ENCODE data around the gene RHEB. TPM values are rescaled to one million over a fixed set of nuclear protein-coding genes. Genes with fewer than 3 reads are reported as not detected.

Gene RHEB
- polyA plus RNA-seq, 1 of the 3 experiments (the other 2 are of a cell fraction) = 87.3 TPM

DNA sequence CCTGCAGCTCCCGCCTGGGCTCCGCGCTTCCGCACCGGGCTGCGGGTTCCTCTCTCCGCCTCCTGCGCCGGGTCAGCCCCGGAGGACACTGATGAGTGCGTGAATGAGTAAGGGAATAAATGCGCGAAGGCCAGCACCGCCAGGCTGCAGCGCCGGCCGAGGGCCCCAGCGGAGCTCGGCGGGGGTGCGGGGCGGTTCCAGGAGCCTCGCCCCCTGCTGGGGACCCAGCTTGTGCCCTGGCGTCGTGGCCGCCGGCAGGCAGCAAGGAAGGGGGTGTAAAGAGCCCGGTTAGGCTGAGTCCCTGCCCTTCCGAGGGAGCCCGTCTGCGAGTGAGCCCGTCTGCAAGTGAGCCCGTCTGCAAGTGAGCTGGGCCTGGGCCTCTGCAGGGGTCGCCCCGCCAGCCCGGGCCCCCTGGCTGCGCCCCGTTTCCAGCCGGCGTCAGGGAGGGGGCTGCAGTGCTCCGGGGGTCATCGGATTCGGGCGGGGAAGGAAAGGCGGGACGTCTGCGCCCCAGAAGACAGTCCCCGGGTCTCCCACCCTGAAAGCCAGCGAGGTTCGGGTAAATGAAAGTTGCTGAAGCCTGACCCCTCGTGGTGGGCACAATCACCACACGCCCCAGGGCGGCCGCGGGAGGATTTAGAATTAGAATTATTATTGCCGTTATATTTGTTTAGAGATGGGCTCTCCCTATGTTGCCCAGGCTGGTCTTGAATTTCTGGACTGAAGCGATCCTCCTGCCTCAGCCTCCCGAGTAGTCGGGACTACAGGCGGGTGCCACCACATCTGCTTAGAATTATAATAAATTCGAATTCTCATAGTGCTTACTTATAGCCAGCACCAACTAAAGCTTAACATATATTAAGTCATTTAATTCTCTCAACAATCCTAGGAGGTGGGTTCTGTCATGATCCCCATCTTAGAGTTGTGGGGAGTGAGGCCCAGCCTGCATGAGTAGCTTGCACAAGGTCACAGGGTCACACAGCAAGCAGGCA, 71.1 kb downstream of the RHEB start:
- Histone ChIP-seq H2AFZ (ENCODE audit: low read depth) (no peak overlapping the region), H3K9ac (no peak overlapping the region), H3K27me3 (ENCODE audit: insufficient read depth) (no peaks in the 10 kb centered on the region), H3K79me2 (ENCODE audit: insufficient read depth) (no peaks in the 10 kb centered on the region), H3K9me3 (no peaks in the 10 kb centered on the region), H3K9me2 (no peaks in the 10 kb centered on the region), H3F3A (replicated peaks; ENCODE audit: insufficient read depth) (no peaks in the 10 kb centered on the region), H4K20me1 (ENCODE audit: insufficient read depth) (no peaks in the 10 kb centered on the region), H3K4me3 (ENCODE audit: low read depth in 2 of 2, low read length in 1 of 2) (peak overlapping the region in 1 of 2 experiments; percentile 45; a peak in 1 of 4 replicates), H3K36me3 (replicated peaks in 1 of 2; ENCODE audit: control insufficient read depth in 1 of 2, insufficient read depth in 2 of 2, low read length in 1 of 2) (no peaks in the 10 kb centered on the region), H3K4me2 (no peak overlapping the region), H3K4me1 (ENCODE audit: control insufficient read depth in 1 of 2, insufficient read depth in 2 of 2, low read depth in 1 of 2, low read length in 1 of 2) (no peaks in the 10 kb centered on the region; a peak in 1 of 4 replicates), H3K27ac (ENCODE audit: low read depth in 2 of 2, low read length in 1 of 2) (no peak overlapping the region)
- ChIA-PET POLR2A (interaction anchor here (0.6 kb wide), 1 partner anchor 57 kb away, joined by 3 read pairs; no protein-coding TSS in a partner anchor), CTCF (interaction anchor here (0.6 to 7.5 kb wide), 42 partner anchors 9 to 311 kb away, joined by 3 to 126 read pairs (median 4); partner anchors contain the start of genes CRYGN and WDR86)
- peak; percentile 91 for DNase-seq
- 69% methylated on average over 44 of the region's 61 CpGs for WGBS (ENCODE audit: low lambda C conversion rate)
- TF ChIP-seq RAD21 (IDR thresholded peaks at IDR 0.05; ENCODE audit: low read length) = peak; percentile 78
- no peak for TF ChIP-seq ELF1 (IDR thresholded peaks at IDR 0.05)
- TF ChIP-seq SMC3 (IDR thresholded peaks at IDR 0.05; ENCODE audit: low read depth, low read length) = peak; percentile 63
- TF ChIP-seq, protein P1, sequence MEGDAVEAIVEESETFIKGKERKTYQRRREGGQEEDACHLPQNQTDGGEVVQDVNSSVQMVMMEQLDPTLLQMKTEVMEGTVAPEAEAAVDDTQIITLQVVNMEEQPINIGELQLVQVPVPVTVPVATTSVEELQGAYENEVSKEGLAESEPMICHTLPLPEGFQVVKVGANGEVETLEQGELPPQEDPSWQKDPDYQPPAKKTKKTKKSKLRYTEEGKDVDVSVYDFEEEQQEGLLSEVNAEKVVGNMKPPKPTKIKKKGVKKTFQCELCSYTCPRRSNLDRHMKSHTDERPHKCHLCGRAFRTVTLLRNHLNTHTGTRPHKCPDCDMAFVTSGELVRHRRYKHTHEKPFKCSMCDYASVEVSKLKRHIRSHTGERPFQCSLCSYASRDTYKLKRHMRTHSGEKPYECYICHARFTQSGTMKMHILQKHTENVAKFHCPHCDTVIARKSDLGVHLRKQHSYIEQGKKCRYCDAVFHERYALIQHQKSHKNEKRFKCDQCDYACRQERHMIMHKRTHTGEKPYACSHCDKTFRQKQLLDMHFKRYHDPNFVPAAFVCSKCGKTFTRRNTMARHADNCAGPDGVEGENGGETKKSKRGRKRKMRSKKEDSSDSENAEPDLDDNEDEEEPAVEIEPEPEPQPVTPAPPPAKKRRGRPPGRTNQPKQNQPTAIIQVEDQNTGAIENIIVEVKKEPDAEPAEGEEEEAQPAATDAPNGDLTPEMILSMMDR (IDR thresholded peaks at IDR 0.05) = peak; percentile 74

DNA sequence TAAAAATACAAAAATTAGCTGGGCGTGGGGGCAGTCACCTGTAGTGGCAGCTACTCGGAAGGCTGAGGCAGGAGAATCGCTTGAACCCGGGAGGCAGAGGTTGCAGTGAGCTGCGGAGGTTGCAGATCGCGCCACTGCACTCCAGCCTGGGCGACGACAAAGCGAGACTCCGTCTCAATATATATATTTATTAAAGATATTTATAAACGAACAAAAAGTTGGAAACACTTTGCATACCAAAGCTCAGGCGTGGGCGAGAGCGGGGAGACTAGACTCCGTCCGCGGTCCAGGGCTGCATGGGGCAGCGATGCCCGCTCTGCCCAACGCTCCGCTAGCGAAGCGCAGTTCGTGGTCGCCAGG, 71.8 kb downstream of the RHEB start:
- Histone ChIP-seq H3F3A (replicated peaks; ENCODE audit: insufficient read depth) (no peaks in the 10 kb centered on the region), H3K4me2 (no peak overlapping the region), H3K9me2 (no peaks in the 10 kb centered on the region), H2AFZ (ENCODE audit: low read depth) (no peak overlapping the region), H3K9ac (no peak overlapping the region), H3K27me3 (ENCODE audit: insufficient read depth) (no peaks in the 10 kb centered on the region), H4K20me1 (ENCODE audit: insufficient read depth) (no peaks in the 10 kb centered on the region), H3K9me3 (no peaks in the 10 kb centered on the region), H3K79me2 (ENCODE audit: insufficient read depth) (no peaks in the 10 kb centered on the region), H3K27ac (ENCODE audit: low read depth in 2 of 2, low read length in 1 of 2) (no peak overlapping the region), H3K4me3 (ENCODE audit: low read depth in 2 of 2, low read length in 1 of 2) (no peak overlapping the region), H3K4me1 (ENCODE audit: control insufficient read depth in 1 of 2, insufficient read depth in 2 of 2, low read depth in 1 of 2, low read length in 1 of 2) (no peaks in the 10 kb centered on the region; a peak in 1 of 4 replicates), H3K36me3 (replicated peaks in 1 of 2; ENCODE audit: control insufficient read depth in 1 of 2, insufficient read depth in 2 of 2, low read length in 1 of 2) (no peaks in the 10 kb centered on the region)
- POLR2A ChIA-PET = no interaction called here
- WGBS (ENCODE audit: low lambda C conversion rate) = 95% methylated on average over 26 of the region's 26 CpGs
- no peak for TF ChIP-seq NFIC (IDR thresholded peaks at IDR 0.05; ENCODE audit: borderline replicate concordance)
- no peak for TF ChIP-seq EP300 (IDR thresholded peaks at IDR 0.05; ENCODE audit: borderline replicate concordance in 1 of 2, low read depth in 1 of 2, low read length in 1 of 2)
- no peak for TF ChIP-seq RXRA (IDR thresholded peaks at IDR 0.05; ENCODE audit: borderline replicate concordance, low read depth)
- no peak for TF ChIP-seq MEF2A (IDR thresholded peaks at IDR 0.05; ENCODE audit: borderline replicate concordance, low read depth)
- TF ChIP-seq, protein P2, sequence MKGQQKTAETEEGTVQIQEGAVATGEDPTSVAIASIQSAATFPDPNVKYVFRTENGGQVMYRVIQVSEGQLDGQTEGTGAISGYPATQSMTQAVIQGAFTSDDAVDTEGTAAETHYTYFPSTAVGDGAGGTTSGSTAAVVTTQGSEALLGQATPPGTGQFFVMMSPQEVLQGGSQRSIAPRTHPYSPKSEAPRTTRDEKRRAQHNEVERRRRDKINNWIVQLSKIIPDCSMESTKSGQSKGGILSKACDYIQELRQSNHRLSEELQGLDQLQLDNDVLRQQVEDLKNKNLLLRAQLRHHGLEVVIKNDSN (IDR thresholded peaks at IDR 0.05; ENCODE audit: borderline replicate concordance, low read depth) = no peak
- CTCF ChIA-PET = interaction anchor here (0.6 to 7.5 kb wide), 29 partner anchors 9 to 311 kb away, joined by 3 to 126 read pairs (median 6); partner anchors contain the start of genes CRYGN and WDR86
- no peak for DNase-seq
